Stimulated activated CD4-positive, alpha-beta T cell treated with anti-CD3 and anti-CD28 coated beads, TNF-alpha, amount 100 ng/mL, for 48 hours (primary cell): ENCODE measurements around the gene C1orf198.

Source experiments
- DNase-seq, 3 donors: peaks; one replicate each; pipeline ENCODE4 v3.0.0-alpha.2; 2020; ENCODE audit warnings: low read depth in 3 of 3

The C1orf198 gene

GRCh38 chr1:230833511-230833910, 34.8 kb downstream of the C1orf198 start:
- DNase-seq: no peak

- no peak for DNase-seq
Observed at GRCh38 chr1:230832476-230832875, 35.8 kb downstream of the C1orf198 start.

- DNase-seq: no peak
Observed at GRCh38 chr1:230831771-230832170, 36.5 kb downstream of the C1orf198 start.

- no peak for DNase-seq
Observed at GRCh38 chr1:230828421-230828820, 39.9 kb downstream of the C1orf198 start.

GRCh38 chr1:230827801-230828200, 40.5 kb downstream of the C1orf198 start:
- DNase-seq: no peak

GRCh38 chr1:230827081-230827681, 41.1 kb downstream of the C1orf198 start:
- DNase-seq: no peak

- DNase-seq: no peak
Observed at GRCh38 chr1:230826166-230826875, 42.0 kb downstream of the C1orf198 start.

GRCh38 chr1:230825761-230826160, 42.6 kb downstream of the C1orf198 start:
- no peak for DNase-seq

GRCh38 chr1:230824919-230825721, 43.2 kb downstream of the C1orf198 start:
- no peak for DNase-seq

GRCh38 chr1:230824551-230824918, 43.8 kb downstream of the C1orf198 start:
- DNase-seq: no peak

GRCh38 chr1:230823931-230824381, 44.4 kb downstream of the C1orf198 start:
- no peak for DNase-seq

- no peak for DNase-seq
Observed at GRCh38 chr1:230823426-230823825, 44.9 kb downstream of the C1orf198 start.

GRCh38 chr1:230822092-230822581, 46.2 kb downstream of the C1orf198 start:
- no peak for DNase-seq

- no peak for DNase-seq
Observed at GRCh38 chr1:230821346-230821745, 47.0 kb downstream of the C1orf198 start.

GRCh38 chr1:230820568-230820967, 47.8 kb downstream of the C1orf198 start:
- DNase-seq: no peak

- DNase-seq: no peak
Observed at GRCh38 chr1:230819976-230820375, 48.3 kb downstream of the C1orf198 start.

GRCh38 chr1:230818901-230819300, 49.4 kb downstream of the C1orf198 start:
- DNase-seq: no peak

- DNase-seq: no peak
Observed at GRCh38 chr1:230818367-230818766, 50.0 kb downstream of the C1orf198 start.

GRCh38 chr1:230816018-230816417, 52.3 kb downstream of the C1orf198 start:
- DNase-seq: no peak

- no peak for DNase-seq
Observed at GRCh38 chr1:230814949-230815692, 53.2 kb downstream of the C1orf198 start.

GRCh38 chr1:230812568-230812967, 55.8 kb downstream of the C1orf198 start:
- DNase-seq: no peak
